Measurements from ENCODE around the gene PLA2G4A.

PLA2G4A gene

DNA sequence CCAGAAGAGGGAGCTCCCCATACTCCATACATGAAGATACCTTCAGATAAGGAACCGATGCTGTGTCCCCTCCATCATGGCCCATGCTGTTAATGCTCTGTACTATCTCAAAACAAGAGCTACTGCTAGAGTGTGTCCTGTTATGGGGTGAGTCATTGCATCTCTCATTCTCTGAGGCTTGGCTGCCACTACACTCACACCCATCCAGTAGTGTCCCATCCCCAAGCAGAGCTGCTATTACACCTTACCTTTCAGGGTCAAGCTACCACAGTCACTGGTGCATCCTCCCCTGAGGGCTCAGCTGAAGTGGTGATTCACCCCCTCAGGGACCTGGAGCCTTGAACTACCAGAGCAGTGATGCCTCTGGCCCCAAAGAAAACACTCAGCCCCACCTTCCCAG is 198.5 kb downstream of the PLA2G4A start:
- no peak for DNase-seq (ENCODE audit: low read depth)

DNA sequence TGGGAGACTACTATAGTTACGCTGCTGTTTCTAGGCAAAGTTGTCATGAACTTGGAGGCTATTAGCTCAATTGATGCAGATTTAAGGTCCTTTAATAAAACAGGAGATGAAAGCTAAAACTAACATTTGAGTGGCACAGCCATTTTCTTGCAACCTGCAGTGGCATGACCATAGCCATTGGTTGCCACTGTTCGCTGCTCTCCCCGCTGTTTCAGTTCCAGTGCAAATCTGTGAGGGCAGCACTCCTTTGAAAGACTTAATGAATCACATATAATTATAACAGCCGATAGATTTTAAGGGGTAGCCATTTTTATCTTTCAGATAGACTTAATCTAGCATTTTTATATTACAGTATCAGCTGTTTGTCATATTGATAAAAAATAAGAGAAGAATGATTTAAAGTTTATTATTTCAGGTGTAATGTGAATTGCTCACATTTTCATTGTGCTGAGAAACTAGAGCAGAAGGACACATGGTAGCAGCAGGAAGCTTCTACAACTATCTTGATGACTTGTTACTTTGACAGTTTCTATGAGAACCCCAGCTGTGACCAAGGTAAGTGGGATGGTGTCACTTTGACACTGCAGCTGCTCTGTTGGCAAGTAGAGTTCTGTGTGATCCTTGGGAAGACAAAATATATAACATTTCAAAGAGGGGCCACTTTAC is 203.7 kb downstream of the PLA2G4A start:
- no peak for DNase-seq (ENCODE audit: low read depth)

GRCh38 chr1:187032982-187033692 is 204.4 kb downstream of the PLA2G4A start:
- DNase-seq (ENCODE audit: low read depth) = no peak

- DNase-seq (ENCODE audit: low read depth) = no peak
Observed at GRCh38 chr1:187033693-187034390, 205.1 kb downstream of the PLA2G4A start.

DNA sequence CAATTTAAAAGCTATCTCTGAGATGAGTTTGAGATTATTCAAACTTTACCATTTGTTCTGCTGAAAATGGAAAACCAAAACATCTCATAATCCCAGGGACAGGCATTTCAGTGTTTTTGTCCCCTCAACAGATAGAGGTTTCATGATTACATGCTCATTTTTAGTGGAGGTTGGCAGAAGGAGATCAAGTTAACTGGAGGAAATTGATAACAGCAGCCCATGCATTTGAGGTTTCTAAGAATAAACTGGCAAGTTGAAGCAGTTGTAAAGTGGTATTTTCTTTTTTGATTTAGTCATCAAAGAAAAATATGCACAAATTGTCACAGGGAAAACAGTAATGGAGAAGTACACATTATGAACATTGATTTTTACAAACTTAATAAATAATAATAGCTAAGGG is 205.8 kb downstream of the PLA2G4A start:
- no peak for DNase-seq (ENCODE audit: low read depth)

GRCh38 chr1:187037973-187038553 is 209.3 kb downstream of the PLA2G4A start:
- DNase-seq (ENCODE audit: low read depth) = no peak
